NCI-H1417 treated with DMSO at 0.1 percent for 48 hours (cell line): ENCODE data around the gene ZNF337.
"Not testable (repeated sequence)": the region's sequence is repeated elsewhere in the genome, so short reads cannot be mapped to it uniquely, and the experiment has no call there.

Source experiments
- DNase-seq: peaks from one replicate; lab custom pipeline; 2025; lab: John Stamatoyannopoulos, UW

Gene ZNF337

DNA sequence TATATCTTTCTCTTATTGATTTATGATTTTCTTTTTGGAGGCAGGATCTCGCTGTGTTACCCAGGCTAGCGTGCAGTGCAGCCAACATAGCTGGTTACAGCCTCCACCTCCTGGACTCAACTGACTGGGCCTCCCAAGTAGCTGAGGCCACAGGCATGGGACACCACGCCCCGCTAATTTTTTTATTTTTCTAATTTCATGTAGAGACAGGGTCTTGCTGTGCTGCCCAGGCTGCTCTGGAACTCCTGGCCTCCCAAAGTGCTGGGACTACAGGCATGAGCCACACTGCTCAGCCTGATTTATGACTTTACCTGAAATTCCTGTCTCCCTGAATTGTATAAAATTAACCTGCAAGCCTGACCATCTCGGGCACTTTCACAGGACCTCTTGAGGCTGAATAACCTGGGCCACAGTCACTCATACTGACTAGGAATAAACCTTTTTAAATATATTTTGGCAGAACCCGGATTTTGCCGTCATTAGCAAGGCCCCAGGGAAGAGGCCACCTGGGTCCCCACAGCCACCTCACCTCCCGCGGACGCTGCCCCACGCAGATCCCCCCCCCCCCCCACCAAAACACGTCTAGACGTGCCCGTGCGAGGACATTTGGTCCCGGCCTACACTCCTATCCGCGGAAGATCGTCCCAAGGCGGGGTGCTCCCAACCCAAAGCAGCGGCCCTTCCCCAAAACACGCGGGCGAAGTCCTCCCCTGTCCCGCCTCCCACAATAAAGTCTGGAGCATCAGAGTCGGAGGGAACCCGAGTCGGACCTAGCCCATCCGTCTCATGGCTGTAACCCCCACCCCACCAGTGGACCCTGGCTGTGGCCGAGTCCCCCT, 902 bp downstream of the ZNF337 start:
- no peak for DNase-seq

DNA sequence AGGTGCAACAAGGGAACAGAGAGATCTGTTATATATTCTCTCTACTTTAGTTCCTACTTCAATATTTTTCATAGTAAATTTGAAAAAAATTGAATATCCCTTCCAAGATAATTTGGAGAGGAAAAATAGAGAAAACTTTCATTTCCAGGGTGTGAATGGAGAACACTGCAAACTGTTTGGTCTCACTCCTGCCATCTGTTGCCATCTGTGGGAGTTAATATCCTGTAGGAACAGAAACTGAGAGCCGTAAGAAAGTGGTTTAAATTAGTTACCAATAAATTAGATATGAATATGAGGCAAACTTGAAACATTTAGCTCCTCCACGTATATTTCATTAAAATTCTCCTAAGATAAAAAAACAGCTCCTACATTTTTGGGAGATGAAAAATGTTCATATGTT, 4.2 kb downstream of the ZNF337 start:
- DNase-seq = no peak

DNA sequence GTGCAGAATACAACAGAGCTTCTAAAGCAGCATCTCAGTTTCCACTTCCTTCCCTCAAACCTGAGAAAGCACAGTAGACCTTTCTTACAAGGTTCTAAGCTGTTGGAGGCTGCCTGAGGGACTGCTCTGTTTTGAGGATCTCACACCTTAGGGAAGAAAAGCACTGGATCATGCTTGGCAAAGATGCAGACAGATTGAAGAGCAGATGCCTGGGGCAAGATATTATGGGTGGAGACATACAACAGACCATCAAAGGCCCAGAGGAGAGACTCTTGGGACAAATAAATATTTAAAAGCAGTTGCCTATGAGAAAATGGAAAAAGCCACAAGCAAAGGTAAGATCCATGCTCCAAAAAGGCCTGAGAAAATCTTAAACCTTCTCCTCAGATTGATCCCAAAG, 6.2 kb downstream of the ZNF337 start:
- no peak for DNase-seq

DNA sequence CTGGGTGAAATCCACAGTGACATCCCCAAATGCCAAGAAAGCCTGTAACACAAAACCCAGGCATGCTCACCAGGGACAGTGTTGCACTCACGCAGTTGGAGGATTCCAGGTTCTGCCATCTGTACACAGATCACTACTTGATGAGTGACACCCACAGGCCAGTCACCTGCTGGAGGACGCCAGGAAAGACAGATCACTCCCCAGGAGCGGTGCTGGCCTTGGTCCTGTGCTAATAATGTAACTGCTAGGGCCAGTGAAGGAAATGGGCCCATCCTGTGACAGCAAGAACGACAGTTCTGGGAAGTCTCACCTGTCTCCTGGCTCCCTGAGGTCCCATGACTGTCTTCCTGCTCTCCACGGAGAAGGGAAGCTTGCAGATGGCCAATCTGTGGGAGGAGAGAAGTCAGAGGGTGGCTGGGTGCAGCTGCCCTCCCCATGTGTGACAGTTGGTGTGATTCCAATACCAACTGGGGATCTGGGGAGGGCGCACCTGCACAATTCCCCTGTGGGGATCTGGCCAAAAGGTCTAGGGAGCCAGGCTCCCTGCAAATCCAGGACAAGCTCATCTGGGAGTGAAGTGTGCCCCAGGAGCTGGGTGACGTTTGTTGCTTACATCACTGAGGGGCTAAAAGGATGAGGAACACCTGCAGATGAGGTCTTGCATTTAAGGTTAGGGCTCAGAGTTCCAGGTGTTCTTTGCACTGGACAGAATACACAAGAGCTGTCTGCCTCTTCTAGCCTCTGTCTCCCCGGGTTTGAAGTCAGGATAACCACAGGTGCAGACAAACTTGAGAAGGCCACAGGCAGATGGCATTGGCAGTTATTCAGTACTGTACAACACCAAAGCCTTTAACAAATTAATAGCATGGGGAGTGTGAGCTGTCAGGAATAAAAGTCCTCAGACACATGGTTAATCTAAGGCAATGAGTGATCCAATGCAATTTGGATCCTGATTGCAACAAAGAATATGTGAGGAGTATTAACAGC, 10.3 kb downstream of the ZNF337 start:
- no peak for DNase-seq

DNA sequence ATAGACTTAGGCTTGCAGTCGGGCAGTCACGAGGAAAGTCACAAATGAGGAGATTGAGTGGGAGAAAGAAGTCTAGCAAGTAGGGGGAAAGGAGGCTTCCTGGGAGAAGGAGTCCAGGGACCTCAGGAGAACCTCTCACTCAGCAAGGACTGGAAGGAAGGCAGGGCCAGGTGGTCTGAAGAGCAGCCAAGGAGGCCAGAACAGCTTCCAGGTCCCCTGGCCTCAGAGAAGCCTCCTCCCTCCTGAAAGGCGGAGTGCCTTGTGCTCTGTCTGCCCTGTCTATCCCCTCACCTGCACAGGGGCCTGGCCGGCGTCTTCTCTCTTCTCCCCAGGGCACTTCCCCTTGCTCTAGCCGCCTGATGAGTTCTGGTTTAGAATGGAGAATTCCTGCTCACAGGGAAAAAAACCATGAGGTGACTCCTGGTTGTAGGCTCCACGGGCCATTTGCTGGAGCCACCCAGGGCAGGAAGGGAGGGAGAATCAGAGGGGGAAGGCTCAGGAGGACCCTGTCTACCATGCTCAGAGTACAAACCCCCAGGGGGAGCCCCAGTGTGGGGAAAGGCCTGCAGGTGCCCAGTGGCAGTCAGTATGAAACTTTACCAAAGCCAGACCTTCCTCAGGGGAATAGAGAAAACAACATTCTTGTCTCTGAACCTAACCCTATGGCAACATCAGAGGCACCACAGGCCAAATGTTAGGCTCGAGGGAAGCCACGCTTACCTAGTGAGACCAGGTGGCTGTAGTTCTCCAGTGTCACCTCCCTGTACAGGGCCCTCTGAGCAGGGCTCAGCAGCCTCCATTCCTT, 11.2 kb downstream of the ZNF337 start:
- no peak for DNase-seq

DNA sequence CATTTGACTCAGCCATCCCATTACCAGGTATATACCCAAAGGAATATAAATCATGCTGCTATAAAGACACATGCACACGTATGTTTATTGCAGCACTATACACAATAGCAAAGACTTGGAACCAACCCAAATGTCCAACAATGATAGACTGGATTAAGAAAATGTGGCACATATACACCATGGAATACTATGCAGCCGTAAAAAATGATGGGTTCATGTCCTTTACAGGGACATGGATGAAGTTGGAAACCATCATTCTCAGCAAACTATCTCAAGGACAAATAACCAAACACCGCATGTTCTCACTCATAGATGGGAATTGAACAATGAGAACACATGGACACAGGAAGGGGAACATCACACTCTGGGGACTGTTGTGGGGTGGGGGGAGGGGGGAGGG, 12.8 kb downstream of the ZNF337 start:
- DNase-seq = not testable (repeated sequence)

DNA sequence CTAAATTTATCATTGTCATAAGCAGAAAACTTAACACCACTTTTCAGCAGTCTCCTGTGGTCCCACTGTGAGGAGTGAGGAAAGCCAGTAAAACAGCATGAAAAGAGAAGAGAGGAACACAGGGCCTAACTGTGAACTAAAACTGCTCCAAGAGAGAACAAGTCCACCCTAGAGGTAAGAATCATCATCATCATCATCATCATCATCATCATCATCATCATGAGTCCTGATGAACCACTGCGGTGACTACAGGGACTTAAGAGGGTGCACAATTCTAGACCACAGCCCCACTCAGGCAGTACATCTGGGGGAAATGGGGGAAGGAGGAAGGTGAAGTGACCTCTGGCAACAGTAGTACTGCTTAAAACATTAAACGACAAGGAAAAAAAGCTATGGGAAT, 13.6 kb downstream of the ZNF337 start:
- DNase-seq = no peak

DNA sequence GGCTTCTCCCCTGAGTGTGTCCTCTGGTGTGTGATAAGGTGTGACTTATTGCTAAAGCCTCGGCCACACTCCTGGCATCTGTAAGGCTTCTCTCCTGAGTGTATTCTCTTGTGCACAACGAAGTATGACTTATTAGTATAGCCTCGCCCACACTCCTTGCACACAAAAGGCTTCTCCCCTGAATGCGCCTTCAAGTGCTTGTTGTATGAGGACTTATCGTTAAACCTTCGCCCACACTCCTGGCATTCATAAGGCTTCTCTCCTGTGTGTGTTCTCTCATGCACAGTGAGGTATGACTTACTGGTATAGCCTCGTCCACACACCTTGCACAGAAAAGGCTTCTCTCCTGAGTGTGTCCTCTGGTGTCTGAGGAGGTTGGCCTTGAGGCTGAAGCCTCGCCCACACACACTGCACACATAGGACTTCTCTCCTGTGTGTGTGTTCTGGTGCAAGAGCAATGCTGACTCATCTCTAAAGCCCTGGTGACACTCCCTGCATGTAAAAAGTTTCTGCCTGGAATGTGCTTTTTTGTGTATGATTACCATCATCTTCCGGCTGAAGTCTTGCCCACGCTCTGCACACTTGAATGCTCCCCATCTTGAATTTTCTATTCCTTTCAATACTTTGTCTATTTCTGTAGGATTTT, 20.4 kb downstream of the ZNF337 start:
- DNase-seq = no peak

DNA sequence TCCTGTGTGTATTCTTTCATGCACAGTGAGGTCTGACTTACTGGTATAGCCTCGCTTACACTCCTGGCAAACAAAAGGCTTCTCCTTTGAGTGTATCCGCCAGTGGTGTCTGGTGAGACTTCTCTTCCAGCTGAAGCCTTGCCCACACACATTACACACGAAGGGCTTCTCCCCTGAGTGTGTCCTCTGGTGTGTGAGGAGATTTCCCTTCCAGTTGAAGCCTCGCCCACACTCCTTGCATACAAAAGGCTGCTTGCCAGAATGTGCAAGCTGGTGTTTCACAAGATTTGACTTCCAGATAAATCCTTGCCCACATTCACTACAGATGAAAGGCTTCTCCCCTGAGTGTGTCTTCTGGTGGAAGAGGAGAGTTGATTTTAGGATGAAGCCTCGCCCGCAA, 21.5 kb downstream of the ZNF337 start:
- no peak for DNase-seq

DNA sequence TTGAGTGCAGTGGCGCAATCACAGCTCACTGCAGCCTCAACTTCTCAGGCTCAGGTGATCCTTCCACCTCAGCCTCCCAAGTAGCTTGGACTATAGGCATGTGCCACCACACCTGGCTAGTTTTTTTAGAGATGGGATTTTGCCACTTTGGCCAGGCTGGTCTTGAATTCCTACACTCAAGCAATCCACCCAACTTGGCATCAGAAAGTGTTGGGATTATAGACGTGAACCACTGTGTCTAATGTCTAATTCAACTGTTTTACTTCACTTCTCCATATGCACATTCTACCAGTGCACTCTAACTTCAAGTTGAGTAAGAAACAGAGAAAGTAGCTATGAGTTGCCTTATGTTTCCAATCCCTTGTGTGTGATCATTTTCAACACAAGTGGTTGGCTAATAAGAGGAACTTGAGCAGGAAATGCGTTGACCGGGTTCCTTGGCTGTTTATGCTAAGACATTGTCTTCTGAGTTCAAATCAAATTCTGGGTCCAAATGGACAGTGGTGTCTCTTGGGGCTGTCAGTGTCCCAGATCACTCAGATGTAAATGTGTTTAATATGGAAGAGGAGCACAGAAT, 23.9 kb downstream of the ZNF337 start:
- no peak for DNase-seq

DNA sequence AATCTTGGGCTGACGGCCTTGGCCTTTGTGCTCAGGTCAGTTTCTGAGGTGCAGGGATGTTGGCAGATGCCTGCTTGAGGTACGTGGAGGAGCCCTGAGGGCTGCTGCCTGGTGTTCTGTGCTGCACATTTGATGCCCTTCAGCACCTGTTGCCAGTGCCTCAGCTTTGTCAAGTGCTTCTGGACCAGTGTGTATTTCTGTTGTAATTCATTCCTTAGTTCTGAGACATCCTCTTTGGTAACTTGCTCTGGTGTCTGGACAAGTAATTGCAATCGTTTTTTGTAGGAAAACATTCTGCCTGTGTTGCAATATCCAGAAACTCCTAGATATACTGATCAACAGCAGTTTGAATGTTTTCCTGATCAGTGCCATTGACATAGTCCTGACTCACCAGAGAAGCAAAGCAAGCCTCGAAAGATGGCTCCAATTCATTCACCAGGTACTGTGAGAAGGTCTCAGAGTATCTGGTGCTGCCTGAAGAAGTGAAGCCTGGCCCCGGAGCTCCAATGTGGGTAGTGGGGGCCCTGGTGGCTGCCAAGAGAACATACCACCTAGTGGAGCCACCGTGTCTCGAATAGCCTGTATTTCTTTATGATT, 26.7 kb downstream of the ZNF337 start:
- no peak for DNase-seq

DNA sequence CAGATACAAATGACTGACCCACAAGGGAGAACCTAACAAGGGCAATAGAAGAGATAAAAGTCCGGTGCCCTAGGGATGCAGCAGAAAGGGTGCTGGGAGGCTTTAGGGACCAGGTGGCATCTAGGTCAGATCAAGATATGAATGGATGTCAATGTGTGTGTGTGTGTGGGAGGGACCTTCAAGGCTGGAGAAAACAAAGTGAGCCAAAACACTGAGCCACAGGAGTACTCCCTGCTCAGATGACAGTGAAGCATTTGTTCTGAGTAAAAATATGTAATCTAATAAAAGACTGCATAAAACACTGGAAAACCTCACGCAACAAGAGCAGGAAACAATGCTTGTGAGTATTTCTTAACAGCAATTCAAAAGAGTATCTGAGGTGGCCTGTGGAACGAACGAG, 28.2 kb downstream of the ZNF337 start:
- no peak for DNase-seq

DNA sequence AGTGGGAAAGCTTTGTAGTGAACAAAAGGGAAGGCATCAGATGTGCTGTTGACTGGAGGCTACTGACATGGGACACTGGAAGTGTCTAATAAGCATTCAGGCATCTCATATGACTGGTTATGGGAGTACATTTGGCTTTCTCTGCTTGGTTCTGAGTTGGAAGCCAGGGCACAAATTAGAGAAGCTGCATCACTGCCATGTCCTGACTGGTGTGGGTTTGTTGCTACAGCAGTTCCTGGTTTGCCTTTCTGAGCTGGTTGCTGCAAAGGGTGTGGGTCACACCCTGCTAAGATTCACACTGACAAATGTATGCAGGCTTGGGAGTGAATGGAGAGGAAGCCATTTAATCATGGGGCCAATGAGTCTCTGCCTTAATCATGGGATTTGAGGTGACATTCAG, 36.7 kb downstream of the ZNF337 start:
- DNase-seq = no peak

DNA sequence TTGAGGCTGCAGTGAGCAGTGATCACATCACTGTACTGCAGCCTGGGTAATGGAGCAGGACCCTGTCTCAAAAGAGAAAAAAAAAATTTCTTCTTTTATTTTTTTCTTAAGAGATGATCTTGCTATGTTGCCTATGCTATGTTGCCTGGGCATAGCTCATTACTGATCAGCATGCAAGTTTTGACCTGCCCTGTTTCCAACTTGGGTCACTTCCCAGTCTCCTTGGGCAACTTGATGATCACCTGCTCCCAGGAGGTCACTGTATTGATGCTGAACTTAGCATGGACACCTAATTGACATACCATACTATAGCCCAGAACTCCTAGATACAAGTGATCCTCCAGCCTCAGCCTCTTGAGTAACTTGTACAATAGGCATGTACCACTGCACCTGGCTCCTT, 42.2 kb downstream of the ZNF337 start:
- DNase-seq = no peak

DNA sequence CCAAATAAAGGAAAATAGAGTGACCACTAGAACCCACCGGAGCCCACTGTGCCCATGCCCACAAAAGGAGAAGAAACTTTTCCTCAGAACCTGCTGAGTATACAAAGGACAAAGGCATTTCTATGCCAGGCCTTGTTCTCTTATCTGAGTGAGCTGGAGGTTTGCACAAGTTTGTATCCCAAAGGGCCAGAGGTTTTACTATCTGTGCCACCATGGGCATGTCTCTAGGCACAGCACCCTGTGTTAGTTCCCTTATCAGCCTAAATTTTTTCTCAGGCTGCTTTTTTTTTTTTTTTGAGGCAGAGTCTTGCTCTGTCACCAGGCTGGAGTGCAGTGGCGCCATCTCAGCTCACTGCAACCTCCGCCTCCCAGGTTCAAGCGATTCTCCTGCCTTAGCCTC, 43.8 kb downstream of the ZNF337 start:
- not testable (repeated sequence) for DNase-seq

DNA sequence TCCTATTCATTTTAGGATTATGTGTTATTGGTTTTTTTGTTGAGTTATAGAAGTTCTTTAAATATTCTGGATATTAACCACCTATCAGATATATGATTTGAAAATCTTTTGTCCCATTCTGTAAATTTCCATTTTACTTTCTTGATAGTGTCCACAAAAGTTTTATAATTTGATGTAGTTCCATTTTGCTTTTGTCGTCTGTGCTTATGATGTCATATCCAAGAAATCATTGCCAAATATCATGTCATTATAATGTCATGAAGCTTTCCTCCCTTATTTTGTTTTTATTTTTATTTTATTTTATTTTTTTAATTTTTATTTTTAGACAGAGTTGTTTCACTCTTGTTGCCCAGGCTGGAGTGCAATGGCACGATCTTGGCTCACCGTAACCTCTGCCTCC, 51.8 kb downstream of the ZNF337 start:
- no peak for DNase-seq

DNA sequence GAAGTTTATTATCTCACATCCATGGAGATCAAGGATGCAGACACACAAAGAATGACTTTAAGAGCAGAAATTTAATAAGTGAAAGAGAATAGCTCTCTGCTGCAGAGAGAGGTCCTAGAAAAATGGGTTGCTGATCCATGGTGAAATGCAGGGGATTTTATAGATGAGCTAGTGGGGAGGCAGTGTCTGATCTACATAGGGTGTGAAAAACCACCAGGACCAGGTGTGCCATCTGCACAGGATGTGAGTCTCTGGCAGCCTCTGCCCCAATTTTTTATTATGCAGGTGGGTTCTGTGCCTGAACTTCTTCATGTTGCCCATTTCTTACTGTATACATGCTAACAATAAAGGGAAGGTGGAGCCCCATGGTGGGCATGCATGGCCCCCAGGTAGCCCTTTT, 52.9 kb downstream of the ZNF337 start:
- DNase-seq = no peak

DNA sequence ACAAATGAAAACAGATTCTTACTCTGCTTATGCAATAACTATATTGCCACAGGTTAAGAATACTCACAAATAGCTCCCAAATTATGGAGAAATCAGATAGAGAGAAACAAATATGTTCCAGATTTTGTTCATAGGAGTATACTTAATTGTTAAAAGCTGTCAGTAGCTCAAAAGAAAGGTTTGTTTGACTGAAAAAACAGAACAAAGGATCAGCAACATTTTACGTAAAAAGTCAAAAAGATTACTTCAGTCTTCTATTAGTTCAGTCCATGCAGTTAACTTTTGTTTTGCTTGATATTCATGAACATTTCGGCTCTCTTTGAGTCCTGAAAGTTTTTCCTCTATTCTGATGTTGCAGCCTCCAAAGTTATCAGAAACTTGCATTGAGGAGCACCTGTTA, 59.4 kb downstream of the ZNF337 start:
- DNase-seq = no peak

DNA sequence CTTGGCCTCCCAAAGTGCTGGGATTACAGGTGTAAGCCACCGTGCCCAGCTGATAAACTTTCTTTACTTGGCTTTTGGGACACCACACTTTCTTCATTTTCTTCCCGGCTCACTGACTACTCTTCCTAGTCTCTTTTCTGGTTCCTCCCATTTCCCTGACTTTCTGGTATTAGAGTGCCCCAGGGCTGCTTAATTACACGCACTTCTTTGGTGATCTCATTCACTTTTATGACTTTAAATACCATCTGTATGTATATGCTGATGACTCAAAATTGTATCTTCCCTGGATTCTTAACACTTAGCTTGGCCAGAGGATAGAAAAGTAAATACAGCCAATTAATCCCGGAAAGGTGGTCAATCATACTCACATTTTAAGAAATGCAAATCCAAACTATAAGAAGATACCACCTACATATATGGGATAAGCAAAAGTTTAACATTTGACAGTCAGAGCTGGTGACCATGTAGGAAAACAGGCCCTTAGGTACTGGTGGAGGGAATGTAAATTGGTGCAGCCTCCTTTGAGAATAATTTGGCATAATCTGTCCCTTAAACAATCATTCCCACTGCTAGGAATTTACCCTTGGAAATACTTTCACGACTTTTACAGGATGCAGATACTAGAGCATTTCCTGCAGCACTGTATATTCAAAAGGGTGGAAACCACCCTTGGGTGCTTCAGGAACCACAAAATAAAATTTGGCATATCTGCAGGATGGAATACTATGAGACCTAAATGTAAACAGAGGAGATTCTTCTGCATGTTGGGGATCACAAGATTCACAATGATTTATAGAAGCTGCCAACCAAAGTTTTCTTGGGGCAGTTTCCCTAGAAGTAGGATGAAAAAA, 63.5 kb downstream of the ZNF337 start:
- no peak for DNase-seq

DNA sequence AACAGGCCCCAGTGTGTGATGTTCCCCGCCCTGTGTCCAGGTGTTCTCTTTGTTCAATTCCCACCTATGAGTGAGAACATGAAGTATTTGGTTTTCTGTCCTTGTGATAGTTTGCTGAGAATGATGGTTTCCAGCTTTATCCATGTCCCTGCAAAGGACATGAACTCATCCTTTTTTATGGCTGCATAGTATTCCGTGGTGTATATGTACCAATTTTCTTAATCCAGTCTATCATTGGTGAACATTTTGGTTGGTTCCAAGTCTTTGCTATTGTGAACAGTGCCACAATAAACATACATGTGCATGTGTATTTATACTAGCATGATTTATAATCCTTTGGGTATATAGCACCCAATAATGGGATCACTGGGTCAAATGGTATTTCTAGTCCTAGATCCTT, 66.0 kb downstream of the ZNF337 start:
- not testable (repeated sequence) for DNase-seq
